GM18867 (cell line): Measurements from ENCODE around the gene TBC1D10B.
"Not testable (repeated sequence)": the region's sequence is repeated elsewhere in the genome, so short reads cannot be mapped to it uniquely, and the experiment has no call there.

Experiments used
- ATAC-seq: cut with Tn5 transposase; IDR thresholded peaks from one replicate; pipeline ENCODE4 v1.9.1; 2021; ENCODE audit warnings: mild to moderate bottlenecking, moderate library complexity; ENCODE audit not compliant: unreplicated experiment

The TBC1D10B gene

GRCh38 chr16:30397776-30398660, 27.7 kb upstream of the TBC1D10B start:
- no peak for ATAC-seq

GRCh38 chr16:30397056-30397455, 26.8 kb upstream of the TBC1D10B start:
- no peak for ATAC-seq

GRCh38 chr16:30396627-30397026, 26.3 kb upstream of the TBC1D10B start:
- not testable (repeated sequence) for ATAC-seq

GRCh38 chr16:30395992-30396585, 25.8 kb upstream of the TBC1D10B start:
- ATAC-seq, result no peak

GRCh38 chr16:30395155-30395991, 25.1 kb upstream of the TBC1D10B start, which contains the start of gene ZNF48:
TSS of gene ZNF48 (plus strand) at chr16:30395420. CDS start at chr16:30395795, 375 bp downstream.
- ATAC-seq, result peak; percentile 64

- no peak for ATAC-seq
Observed at GRCh38 chr16:30394592-30395154, 24.4 kb upstream of the TBC1D10B start.

GRCh38 chr16:30383521-30383920, 13.2 kb upstream of the TBC1D10B start:
- ATAC-seq, result no peak

GRCh38 chr16:30382111-30382881, 12.0 kb upstream of the TBC1D10B start, which contains the start of gene SEPTIN1:
TSS of gene SEPTIN1 (minus strand) at chr16:30382561. CDS start at chr16:30382542, 19 bp downstream.
- ATAC-seq, result peak; percentile 27

GRCh38 chr16:30381291-30382041, 11.2 kb upstream of the TBC1D10B start:
- no peak for ATAC-seq

GRCh38 chr16:30380803-30381208, 10.5 kb upstream of the TBC1D10B start:
- no peak for ATAC-seq

- no peak for ATAC-seq
Observed at GRCh38 chr16:30380072-30380802, 9.9 kb upstream of the TBC1D10B start.

GRCh38 chr16:30379158-30379783, 9.0 kb upstream of the TBC1D10B start:
- ATAC-seq, result no peak

GRCh38 chr16:30378236-30379157, 8.2 kb upstream of the TBC1D10B start:
- peak; percentile 83 for ATAC-seq

GRCh38 chr16:30377812-30378235, 7.5 kb upstream of the TBC1D10B start:
- ATAC-seq, result peak; percentile 35

GRCh38 chr16:30377050-30377811, 6.9 kb upstream of the TBC1D10B start:
- ATAC-seq, result no peak

GRCh38 chr16:30376461-30376902, 6.2 kb upstream of the TBC1D10B start:
- ATAC-seq, result no peak
